ENCODE results near the gene PLXND1. TPM values are rescaled to one million over a fixed set of nuclear protein-coding genes. Genes with fewer than 3 reads are reported as not detected.

The PLXND1 gene
- total RNA-seq, 1 donor from 2014 or later = 3.1 TPM

- H3K27me3 Mint-ChIP-seq = no peaks in the 10 kb centered on the region
- H3K27ac Mint-ChIP-seq = peak overlapping the region; percentile 88
- DNase-seq = peak; percentile 36
- no peak overlapping the region for H3K4me3 Mint-ChIP-seq
- ATAC-seq (ENCODE audit: low read depth) = peak; percentile 100
- peaks cover 21% of the 10 kb centered on the region for H3K4me1 Mint-ChIP-seq
- TF ChIP-seq CTCF (IDR thresholded peaks at IDR 0.05) = no peak
- intact Hi-C loops (cut with micrococcal nuclease) = loop anchor here (1.0 kb wide), 2 partner anchors 52 to 101 kb away; no protein-coding TSS in a partner anchor
- no peaks in the 10 kb centered on the region for H3K9me3 Mint-ChIP-seq
- CTCF ChIA-PET = interaction anchor here (0.9 to 2.1 kb wide), 2 partner anchors 36 to 51 kb away, joined by 5 read pairs; no protein-coding TSS in a partner anchor
- no peaks in the 10 kb centered on the region for H3K36me3 Mint-ChIP-seq (ENCODE audit: low read depth)
- POLR2A ChIA-PET = interaction anchor here (1.0 to 2.2 kb wide), 2 partner anchors 9 to 51 kb away, joined by 4 to 14 read pairs; no protein-coding TSS in a partner anchor
Observed at GRCh38 chr3:129526121-129526900, 80.2 kb downstream of the PLXND1 start.

GRCh38 chr3:129525341-129525968, 81.0 kb downstream of the PLXND1 start:
- peaks cover 21% of the 10 kb centered on the region for H3K4me1 Mint-ChIP-seq
- ChIA-PET CTCF (interaction anchor here (0.9 to 2.1 kb wide), 2 partner anchors 36 to 51 kb away, joined by 5 read pairs; no protein-coding TSS in a partner anchor), POLR2A (interaction anchor here (0.7 to 2.2 kb wide), 2 partner anchors 52 to 86 kb away, joined by 3 to 14 read pairs; partner anchors contain the start of genes IFT122 and MBD4)
- ATAC-seq (ENCODE audit: low read depth) (no peak), DNase-seq (no peak)
- no peaks in the 10 kb centered on the region for H3K36me3 Mint-ChIP-seq (ENCODE audit: low read depth)
- no peaks in the 10 kb centered on the region for H3K27me3 Mint-ChIP-seq
- TF ChIP-seq CTCF (IDR thresholded peaks at IDR 0.05) = no peak
- H3K9me3 Mint-ChIP-seq = no peaks in the 10 kb centered on the region
- peak overlapping the region; percentile 88 for H3K27ac Mint-ChIP-seq
- no peak overlapping the region for H3K4me3 Mint-ChIP-seq
- intact Hi-C loops (cut with micrococcal nuclease) = no loop called here

- DNase-seq (no peak), ATAC-seq (ENCODE audit: low read depth) (no peak)
- Mint-ChIP-seq H3K36me3 (ENCODE audit: low read depth) (no peaks in the 10 kb centered on the region), H3K27ac (no peak overlapping the region), H3K27me3 (no peaks in the 10 kb centered on the region), H3K4me3 (no peak overlapping the region), H3K9me3 (no peaks in the 10 kb centered on the region), H3K4me1 (peaks cover 21% of the 10 kb centered on the region)
- ChIA-PET POLR2A (no interaction called here), CTCF (no interaction called here)
- TF ChIP-seq CTCF (IDR thresholded peaks at IDR 0.05) = no peak
- intact Hi-C loops (cut with micrococcal nuclease) = no loop called here
Observed at GRCh38 chr3:129524081-129524480, 82.4 kb downstream of the PLXND1 start.

GRCh38 chr3:129522953-129523352, 83.5 kb downstream of the PLXND1 start:
- Mint-ChIP-seq H3K4me3 (no peak overlapping the region), H3K9me3 (no peaks in the 10 kb centered on the region), H3K36me3 (ENCODE audit: low read depth) (no peaks in the 10 kb centered on the region), H3K27ac (no peak overlapping the region), H3K27me3 (no peaks in the 10 kb centered on the region), H3K4me1 (peaks cover 21% of the 10 kb centered on the region)
- no peak for ATAC-seq (ENCODE audit: low read depth)
- no peak for TF ChIP-seq CTCF (IDR thresholded peaks at IDR 0.05)
- intact Hi-C loops (cut with micrococcal nuclease) = no loop called here
- ChIA-PET POLR2A (no interaction called here), CTCF (no interaction called here)
- DNase-seq = no peak

- no peak overlapping the region for H3K27ac Mint-ChIP-seq
- no peaks in the 10 kb centered on the region for H3K27me3 Mint-ChIP-seq
- DNase-seq = no peak
- no peak for TF ChIP-seq CTCF (IDR thresholded peaks at IDR 0.05)
- peaks cover 17% of the 10 kb centered on the region for H3K4me1 Mint-ChIP-seq
- no peaks in the 10 kb centered on the region for H3K9me3 Mint-ChIP-seq
- POLR2A ChIA-PET = no interaction called here
- peaks cover 6% of the 10 kb centered on the region for H3K36me3 Mint-ChIP-seq (ENCODE audit: low read depth)
- H3K4me3 Mint-ChIP-seq = no peak overlapping the region
- intact Hi-C loops (cut with micrococcal nuclease) = no loop called here
- CTCF ChIA-PET = no interaction called here
- ATAC-seq (ENCODE audit: low read depth) = no peak
Observed at GRCh38 chr3:129521611-129522010, 84.9 kb downstream of the PLXND1 start.
